ENCODE measurements around the gene NTMT1. TPM values are rescaled to one million over a fixed set of nuclear protein-coding genes. Genes with fewer than 3 reads are reported as not detected.

Gene NTMT1
- total RNA-seq, 1 experiment from 2014 or later = 50.2 TPM

DNA sequence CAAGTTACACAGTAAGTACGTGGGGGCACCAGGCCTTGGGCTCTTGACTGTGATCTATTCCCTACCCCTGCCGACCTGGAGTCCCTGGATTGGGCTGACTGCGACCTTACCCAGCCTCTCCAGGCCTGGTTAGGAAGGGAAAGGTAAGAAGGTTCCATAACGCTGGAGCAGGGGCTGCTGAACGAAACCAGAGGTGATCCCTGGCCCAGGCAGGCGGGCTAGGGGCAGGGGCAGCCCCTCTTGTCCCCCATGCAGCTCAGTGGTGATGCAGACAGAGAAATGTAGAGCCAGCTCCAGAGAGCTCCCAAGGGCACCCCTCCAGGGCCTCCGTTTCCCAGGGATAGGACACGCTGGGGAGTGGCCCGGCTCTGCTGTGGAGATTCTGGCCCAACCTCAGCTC lies 53.6 kb downstream of the NTMT1 start:
- Histone ChIP-seq H3K27ac (ENCODE audit: low read length) (no peak overlapping the region), H2AFZ (ENCODE audit: low read length) (no peak overlapping the region), H3F3A (ENCODE audit: low read length, unreplicated experiment) (no peaks in the 10 kb centered on the region), H3K4me2 (ENCODE audit: low read length) (no peak overlapping the region), H3K27me3 (ENCODE audit: low read length) (peaks cover 8% of the 10 kb centered on the region; the same call in 1 of the 2 replicates), H3K36me3 (ENCODE audit: low read depth, low read length) (no peaks in the 10 kb centered on the region), H3K79me2 (ENCODE audit: low read length) (no peaks in the 10 kb centered on the region), H3K4me3 (ENCODE audit: low read length) (no peak overlapping the region), H3K9me2 (replicated peaks; ENCODE audit: low read length) (no peaks in the 10 kb centered on the region), H3K9ac (ENCODE audit: low read length) (no peak overlapping the region), H3K4me1 (ENCODE audit: insufficient read depth, low read length) (no peaks in the 10 kb centered on the region), H3K9me3 (ENCODE audit: low read length) (no peaks in the 10 kb centered on the region), H4K20me1 (ENCODE audit: low read length) (no peaks in the 10 kb centered on the region)
- TF ChIP-seq, protein P1, sequence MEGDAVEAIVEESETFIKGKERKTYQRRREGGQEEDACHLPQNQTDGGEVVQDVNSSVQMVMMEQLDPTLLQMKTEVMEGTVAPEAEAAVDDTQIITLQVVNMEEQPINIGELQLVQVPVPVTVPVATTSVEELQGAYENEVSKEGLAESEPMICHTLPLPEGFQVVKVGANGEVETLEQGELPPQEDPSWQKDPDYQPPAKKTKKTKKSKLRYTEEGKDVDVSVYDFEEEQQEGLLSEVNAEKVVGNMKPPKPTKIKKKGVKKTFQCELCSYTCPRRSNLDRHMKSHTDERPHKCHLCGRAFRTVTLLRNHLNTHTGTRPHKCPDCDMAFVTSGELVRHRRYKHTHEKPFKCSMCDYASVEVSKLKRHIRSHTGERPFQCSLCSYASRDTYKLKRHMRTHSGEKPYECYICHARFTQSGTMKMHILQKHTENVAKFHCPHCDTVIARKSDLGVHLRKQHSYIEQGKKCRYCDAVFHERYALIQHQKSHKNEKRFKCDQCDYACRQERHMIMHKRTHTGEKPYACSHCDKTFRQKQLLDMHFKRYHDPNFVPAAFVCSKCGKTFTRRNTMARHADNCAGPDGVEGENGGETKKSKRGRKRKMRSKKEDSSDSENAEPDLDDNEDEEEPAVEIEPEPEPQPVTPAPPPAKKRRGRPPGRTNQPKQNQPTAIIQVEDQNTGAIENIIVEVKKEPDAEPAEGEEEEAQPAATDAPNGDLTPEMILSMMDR (conservative IDR thresholded peaks at IDR 0.05; ENCODE audit: low read depth, low read length) = no peak
- BruUV-seq (replicated peaks) = no TSS peak
- POLR2A ChIA-PET (ENCODE audit: unreplicated experiment) = no interaction called here
- intact Hi-C loops (cut with micrococcal nuclease) = no loop called here
- DNase-seq = no peak
- no peak for ATAC-seq
- CTCF ChIA-PET = interaction anchor here (0.7 kb wide), 1 partner anchor 111 kb away, joined by 3 read pairs; no protein-coding TSS in a partner anchor

GRCh38 chr9:129681924-129682323 lies 56.0 kb downstream of the NTMT1 start:
- no peak overlapping the region for H3K27ac ChIP-seq (ENCODE audit: low read length)
- POLR2A ChIA-PET (ENCODE audit: unreplicated experiment) = no interaction called here
- no peaks in the 10 kb centered on the region for H3F3A ChIP-seq (ENCODE audit: low read length, unreplicated experiment)
- no peak for ATAC-seq
- H2AFZ ChIP-seq (ENCODE audit: low read length) = no peak overlapping the region
- H3K27me3 ChIP-seq (ENCODE audit: low read length) = no peaks in the 10 kb centered on the region
- CTCF ChIA-PET = no interaction called here
- DNase-seq = no peak
- H4K20me1 ChIP-seq (ENCODE audit: low read length) = no peaks in the 10 kb centered on the region
- intact Hi-C loops (cut with micrococcal nuclease) = no loop called here
- H3K4me3 ChIP-seq (ENCODE audit: low read length) = no peak overlapping the region
- BruUV-seq (replicated peaks) = no TSS peak
- H3K79me2 ChIP-seq (ENCODE audit: low read length) = no peaks in the 10 kb centered on the region
- TF ChIP-seq, protein P1 (conservative IDR thresholded peaks at IDR 0.05; ENCODE audit: low read depth, low read length) = no peak
- TF ChIP-seq EZH2 (IDR thresholded peaks at IDR 0.05; ENCODE audit: low read length, unreplicated experiment) (no peak), EZH2phosphoT487 (IDR thresholded peaks at IDR 0.05; ENCODE audit: borderline replicate concordance, low read length) (no peak)
- H3K36me3 ChIP-seq (ENCODE audit: low read depth, low read length) = no peaks in the 10 kb centered on the region
- no peaks in the 10 kb centered on the region for H3K9me3 ChIP-seq (ENCODE audit: low read length)
- peaks cover 18% of the 10 kb centered on the region for H3K4me1 ChIP-seq (ENCODE audit: insufficient read depth, low read length)
- H3K9me2 ChIP-seq (replicated peaks; ENCODE audit: low read length) = no peaks in the 10 kb centered on the region
- no peak overlapping the region for H3K4me2 ChIP-seq (ENCODE audit: low read length)
- no peak overlapping the region for H3K9ac ChIP-seq (ENCODE audit: low read length)

GRCh38 chr9:129682381-129682780 lies 56.4 kb downstream of the NTMT1 start:
- Histone ChIP-seq H3K36me3 (ENCODE audit: low read depth, low read length) (no peaks in the 10 kb centered on the region), H3K9me2 (replicated peaks; ENCODE audit: low read length) (no peaks in the 10 kb centered on the region), H3K4me1 (ENCODE audit: insufficient read depth, low read length) (peaks cover 23% of the 10 kb centered on the region), H3K79me2 (ENCODE audit: low read length) (no peaks in the 10 kb centered on the region), H4K20me1 (ENCODE audit: low read length) (no peaks in the 10 kb centered on the region), H2AFZ (ENCODE audit: low read length) (no peak overlapping the region), H3K27me3 (ENCODE audit: low read length) (no peaks in the 10 kb centered on the region), H3K27ac (ENCODE audit: low read length) (no peak overlapping the region), H3K9ac (ENCODE audit: low read length) (no peak overlapping the region), H3K4me3 (ENCODE audit: low read length) (no peak overlapping the region), H3K9me3 (ENCODE audit: low read length) (no peaks in the 10 kb centered on the region), H3K4me2 (ENCODE audit: low read length) (no peak overlapping the region), H3F3A (ENCODE audit: low read length, unreplicated experiment) (no peaks in the 10 kb centered on the region)
- intact Hi-C loops (cut with micrococcal nuclease) = no loop called here
- ChIA-PET POLR2A (ENCODE audit: unreplicated experiment) (no interaction called here), CTCF (no interaction called here)
- ATAC-seq (no peak), DNase-seq (no peak)
- BruUV-seq (replicated peaks) = no TSS peak
- TF ChIP-seq, protein P1 (conservative IDR thresholded peaks at IDR 0.05; ENCODE audit: low read depth, low read length) = no peak
- TF ChIP-seq EZH2 (IDR thresholded peaks at IDR 0.05; ENCODE audit: low read length, unreplicated experiment) (no peak), EZH2phosphoT487 (IDR thresholded peaks at IDR 0.05; ENCODE audit: borderline replicate concordance, low read length) (no peak)

All from PC-3 (cell line).